ENCODE results near the gene LSS.

DNA sequence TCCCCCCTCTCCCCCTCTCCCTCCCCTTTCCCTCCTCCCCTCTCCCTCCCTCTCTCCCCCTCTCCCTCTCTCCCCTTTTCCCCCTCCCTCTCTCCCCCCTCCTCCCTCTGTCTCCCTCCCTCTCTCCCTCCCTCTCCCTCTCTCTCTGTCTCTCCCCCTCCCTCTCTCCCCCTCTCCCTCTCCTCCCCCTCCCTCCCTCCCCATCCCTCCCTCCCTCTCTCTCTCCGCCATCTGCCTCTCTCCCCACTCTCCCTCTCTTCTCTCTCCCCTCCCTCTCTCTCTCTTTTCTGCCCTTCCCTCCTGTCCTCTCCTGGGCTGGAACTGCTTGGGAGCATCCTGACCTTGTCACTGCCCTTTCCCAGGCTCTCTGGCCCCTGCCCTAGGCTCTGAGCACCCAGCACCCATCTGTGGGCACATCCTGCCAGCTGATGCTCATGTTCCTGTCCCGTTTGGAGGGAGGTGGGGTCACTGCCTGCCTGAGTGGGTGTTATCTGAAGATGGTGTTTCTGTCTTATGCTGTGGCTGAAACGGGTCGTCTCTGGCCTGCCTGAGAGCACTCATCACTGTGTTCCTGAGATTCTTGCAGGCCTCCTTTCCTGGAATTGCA lies 84.0 kb downstream of the LSS start:
- TF ChIP-seq, protein P1, sequence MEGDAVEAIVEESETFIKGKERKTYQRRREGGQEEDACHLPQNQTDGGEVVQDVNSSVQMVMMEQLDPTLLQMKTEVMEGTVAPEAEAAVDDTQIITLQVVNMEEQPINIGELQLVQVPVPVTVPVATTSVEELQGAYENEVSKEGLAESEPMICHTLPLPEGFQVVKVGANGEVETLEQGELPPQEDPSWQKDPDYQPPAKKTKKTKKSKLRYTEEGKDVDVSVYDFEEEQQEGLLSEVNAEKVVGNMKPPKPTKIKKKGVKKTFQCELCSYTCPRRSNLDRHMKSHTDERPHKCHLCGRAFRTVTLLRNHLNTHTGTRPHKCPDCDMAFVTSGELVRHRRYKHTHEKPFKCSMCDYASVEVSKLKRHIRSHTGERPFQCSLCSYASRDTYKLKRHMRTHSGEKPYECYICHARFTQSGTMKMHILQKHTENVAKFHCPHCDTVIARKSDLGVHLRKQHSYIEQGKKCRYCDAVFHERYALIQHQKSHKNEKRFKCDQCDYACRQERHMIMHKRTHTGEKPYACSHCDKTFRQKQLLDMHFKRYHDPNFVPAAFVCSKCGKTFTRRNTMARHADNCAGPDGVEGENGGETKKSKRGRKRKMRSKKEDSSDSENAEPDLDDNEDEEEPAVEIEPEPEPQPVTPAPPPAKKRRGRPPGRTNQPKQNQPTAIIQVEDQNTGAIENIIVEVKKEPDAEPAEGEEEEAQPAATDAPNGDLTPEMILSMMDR (conservative IDR thresholded peaks at IDR 0.05; ENCODE audit: low read depth, low read length), result no peak
- TF ChIP-seq RAD21 (IDR thresholded peaks at IDR 0.05; ENCODE audit: low read length), result no peak
- no peak for TF ChIP-seq POLR2A (IDR thresholded peaks at IDR 0.05; ENCODE audit: low read depth, low read length)
- TF ChIP-seq BHLHE40 (IDR thresholded peaks at IDR 0.05; ENCODE audit: low read depth, low read length), result no peak
- TF ChIP-seq RFX5 (IDR thresholded peaks at IDR 0.05; ENCODE audit: low read depth, low read length), result no peak
- TF ChIP-seq, protein P2, sequence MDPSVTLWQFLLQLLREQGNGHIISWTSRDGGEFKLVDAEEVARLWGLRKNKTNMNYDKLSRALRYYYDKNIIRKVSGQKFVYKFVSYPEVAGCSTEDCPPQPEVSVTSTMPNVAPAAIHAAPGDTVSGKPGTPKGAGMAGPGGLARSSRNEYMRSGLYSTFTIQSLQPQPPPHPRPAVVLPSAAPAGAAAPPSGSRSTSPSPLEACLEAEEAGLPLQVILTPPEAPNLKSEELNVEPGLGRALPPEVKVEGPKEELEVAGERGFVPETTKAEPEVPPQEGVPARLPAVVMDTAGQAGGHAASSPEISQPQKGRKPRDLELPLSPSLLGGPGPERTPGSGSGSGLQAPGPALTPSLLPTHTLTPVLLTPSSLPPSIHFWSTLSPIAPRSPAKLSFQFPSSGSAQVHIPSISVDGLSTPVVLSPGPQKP (IDR thresholded peaks at IDR 0.05; ENCODE audit: borderline replicate concordance, low read depth, low read length), result no peak
- TF ChIP-seq MAFK (IDR thresholded peaks at IDR 0.05; ENCODE audit: low read depth, low read length), result no peak
- no peak for TF ChIP-seq MAZ (IDR thresholded peaks at IDR 0.05; ENCODE audit: borderline replicate concordance, low read depth, low read length)
